Muscle layer of duodenum (tissue), 2 donors: Measurements from ENCODE around the gene LRRFIP2.

Experiments
- H3K27ac ChIP-seq: one replicate; pipeline ENCODE4 v1.7.0; 2013; ENCODE audit warnings: mild to moderate bottlenecking, low read length
- H3K27me3 ChIP-seq: one replicate; pipeline ENCODE4 v1.7.0; 2013; ENCODE audit warnings: low read depth, mild to moderate bottlenecking, control low read depth, low read length
- H3K36me3 ChIP-seq, 2 donors: one replicate each; pipeline ENCODE4 v1.7.0; 2013; ENCODE audit warnings: low read length in 2 of 2, control low read depth in 1 of 2, mild to moderate bottlenecking in 1 of 2; ENCODE audit not compliant: insufficient read depth in 2 of 2, control insufficient read depth in 1 of 2
- H3K4me1 ChIP-seq, 2 donors: one replicate each; pipeline ENCODE4 v1.7.0; 2013; ENCODE audit warnings: low read length in 2 of 2, mild to moderate bottlenecking in 2 of 2, control low read depth in 1 of 2, moderate library complexity in 1 of 2; ENCODE audit not compliant: insufficient read depth in 2 of 2, control insufficient read depth in 1 of 2
- H3K4me3 ChIP-seq, 2 donors: one replicate each; pipeline ENCODE4 v1.7.0; 2013; ENCODE audit warnings: low read length in 2 of 2, low read depth in 1 of 2, mild to moderate bottlenecking in 1 of 2
- H3K9me3 ChIP-seq, 2 donors: one replicate each; pipeline ENCODE4 v1.7.0; 2013; ENCODE audit warnings: low read length in 2 of 2, control low read depth in 1 of 2, mild to moderate bottlenecking in 1 of 2; ENCODE audit not compliant: control insufficient read depth in 1 of 2
- donor health status: healthy.

The LRRFIP2 gene

GRCh38 chr3:37144806-37145205 lies 29.6 kb downstream of the LRRFIP2 start:
- no peaks in the 10 kb centered on the region for H3K9me3 ChIP-seq
- H3K4me1 ChIP-seq: peaks cover 16 to 25% of the 10 kb centered on the region in 2 donors
- H3K27ac ChIP-seq: no peak overlapping the region
- H3K4me3 ChIP-seq: no peak overlapping the region
- no peaks in the 10 kb centered on the region for H3K27me3 ChIP-seq
- H3K36me3 ChIP-seq: peaks cover 9 to 23% of the 10 kb centered on the region in 2 donors

DNA sequence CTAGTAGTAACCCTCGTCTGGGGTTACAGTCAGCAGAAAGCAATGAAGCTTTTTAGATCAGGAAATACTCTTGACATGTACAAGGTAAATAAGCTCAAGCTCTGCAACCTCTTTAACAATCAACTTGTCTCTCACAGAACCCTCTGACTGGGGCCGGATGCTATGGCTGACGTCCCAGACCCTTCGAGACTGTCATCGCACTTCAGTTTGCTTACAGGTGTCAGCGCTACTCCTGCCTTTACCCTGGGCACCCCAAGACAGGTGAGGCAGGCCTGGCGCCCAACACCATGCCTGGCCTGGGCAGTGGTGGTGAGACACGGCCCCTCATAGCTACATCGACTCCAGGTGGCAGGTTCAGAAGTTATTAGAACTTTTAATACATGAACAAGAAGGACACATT lies 30.6 kb downstream of the LRRFIP2 start:
- peaks cover 17 to 25% of the 10 kb centered on the region in 2 donors for H3K4me1 ChIP-seq
- H3K27ac ChIP-seq: no peak overlapping the region
- H3K9me3 ChIP-seq: no peaks in the 10 kb centered on the region
- H3K27me3 ChIP-seq: no peaks in the 10 kb centered on the region
- no peak overlapping the region for H3K4me3 ChIP-seq
- H3K36me3 ChIP-seq: peaks cover 9 to 23% of the 10 kb centered on the region in 2 donors

DNA sequence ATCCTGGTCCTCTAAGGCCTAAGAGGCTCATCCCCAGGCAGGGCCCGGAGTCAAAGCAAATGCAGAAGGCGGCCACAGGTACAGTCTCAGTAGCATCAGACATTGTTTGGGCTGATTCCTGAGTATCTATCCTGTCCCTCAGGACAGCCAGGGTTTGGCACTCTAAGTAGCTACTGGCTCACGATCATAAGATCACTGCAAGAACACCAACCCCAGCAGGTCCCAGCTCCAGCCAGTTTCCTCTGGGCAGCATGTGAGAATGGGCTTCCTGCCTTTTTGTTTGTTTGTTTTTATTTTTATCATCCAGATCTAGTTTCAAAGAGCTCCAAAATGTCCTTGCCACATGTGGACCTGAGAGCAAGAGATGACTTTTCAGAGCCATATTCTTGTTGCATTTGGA lies 32.7 kb downstream of the LRRFIP2 start:
- Histone ChIP-seq H3K4me3 (no peak overlapping the region), H3K36me3 (peaks cover 3 to 14% of the 10 kb centered on the region in 2 donors), H3K27ac (no peak overlapping the region), H3K27me3 (no peaks in the 10 kb centered on the region), H3K9me3 (no peaks in the 10 kb centered on the region), H3K4me1 (peaks cover 21 to 32% of the 10 kb centered on the region in 2 donors)

DNA sequence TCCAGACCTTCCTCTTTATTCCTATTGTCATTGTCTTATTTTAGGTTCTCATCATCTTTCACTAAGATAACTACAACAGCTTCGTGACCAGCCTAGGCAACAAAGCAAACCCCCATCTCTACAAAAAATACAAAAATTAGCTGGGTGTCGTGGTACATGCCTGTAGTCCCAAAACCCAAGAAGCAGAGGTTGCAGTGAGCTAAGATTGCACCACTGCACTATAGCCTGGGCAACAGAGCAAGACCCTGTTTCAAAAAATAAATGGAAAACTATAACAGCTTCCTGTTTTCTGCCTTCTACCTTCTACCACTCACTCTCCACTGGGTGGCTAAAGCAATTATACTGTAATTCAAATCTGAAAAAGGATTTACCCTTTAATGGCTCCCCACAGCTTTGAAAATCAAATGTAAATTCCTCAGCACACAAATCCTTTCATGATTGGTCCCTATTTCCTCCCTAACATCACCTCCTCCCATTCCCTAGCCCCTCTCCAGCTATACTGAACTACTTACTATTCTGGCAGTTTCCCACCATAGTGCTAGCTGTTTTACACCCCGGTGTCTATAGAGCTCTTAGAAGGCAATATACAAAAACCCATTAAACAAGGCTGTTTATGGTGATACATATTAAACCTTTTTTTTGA lies 33.4 kb downstream of the LRRFIP2 start:
- Histone ChIP-seq H3K9me3 (no peaks in the 10 kb centered on the region), H3K27ac (no peak overlapping the region), H3K36me3 (peaks cover 0 to 14% of the 10 kb centered on the region in 2 donors), H3K4me3 (no peak overlapping the region), H3K4me1 (peaks cover 21 to 28% of the 10 kb centered on the region in 2 donors), H3K27me3 (no peaks in the 10 kb centered on the region)

DNA sequence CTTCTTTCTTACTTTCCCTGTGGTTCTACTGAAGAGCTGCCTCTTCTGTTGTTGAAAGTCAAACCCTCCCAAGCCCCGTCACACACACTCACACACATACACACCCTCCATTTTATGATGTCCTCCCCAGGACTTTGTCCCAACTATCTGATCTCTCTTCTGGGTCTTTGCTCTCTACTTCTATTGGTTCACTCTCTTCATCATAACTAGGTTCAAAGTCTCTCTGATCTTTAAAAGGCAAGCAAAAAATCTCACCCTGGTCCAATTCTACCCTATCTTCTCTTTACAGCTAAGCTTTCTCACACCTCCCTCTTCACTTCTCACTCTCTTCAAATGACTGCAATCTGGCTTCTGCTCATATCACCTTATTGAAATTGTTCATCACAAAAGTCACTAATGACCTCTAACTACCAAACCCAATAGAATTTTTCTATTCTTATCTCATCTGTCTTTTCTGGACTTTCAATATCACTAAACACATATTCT lies 34.8 kb downstream of the LRRFIP2 start:
- H3K36me3 ChIP-seq: peaks cover 0 to 14% of the 10 kb centered on the region in 2 donors
- H3K4me1 ChIP-seq: peaks cover 11 to 16% of the 10 kb centered on the region in 2 donors
- no peaks in the 10 kb centered on the region for H3K27me3 ChIP-seq
- no peaks in the 10 kb centered on the region for H3K9me3 ChIP-seq
- peak overlapping the region; percentile 29 for H3K27ac ChIP-seq
- no peak overlapping the region for H3K4me3 ChIP-seq

- Histone ChIP-seq H3K4me3 (no peak overlapping the region), H3K27me3 (no peaks in the 10 kb centered on the region), H3K27ac (peak overlapping the region; percentile 29), H3K36me3 (peaks cover 0 to 14% of the 10 kb centered on the region in 2 donors), H3K4me1 (peaks cover 8 to 9% of the 10 kb centered on the region in 2 donors), H3K9me3 (no peaks in the 10 kb centered on the region)
Observed at GRCh38 chr3:37138816-37139215, 35.6 kb downstream of the LRRFIP2 start.

GRCh38 chr3:37137516-37137915 lies 36.9 kb downstream of the LRRFIP2 start:
- Histone ChIP-seq H3K4me1 (peaks cover 6 to 9% of the 10 kb centered on the region in 2 donors), H3K27me3 (no peaks in the 10 kb centered on the region), H3K27ac (no peak overlapping the region), H3K9me3 (no peaks in the 10 kb centered on the region), H3K36me3 (peaks cover 0 to 6% of the 10 kb centered on the region in 2 donors), H3K4me3 (no peak overlapping the region)

DNA sequence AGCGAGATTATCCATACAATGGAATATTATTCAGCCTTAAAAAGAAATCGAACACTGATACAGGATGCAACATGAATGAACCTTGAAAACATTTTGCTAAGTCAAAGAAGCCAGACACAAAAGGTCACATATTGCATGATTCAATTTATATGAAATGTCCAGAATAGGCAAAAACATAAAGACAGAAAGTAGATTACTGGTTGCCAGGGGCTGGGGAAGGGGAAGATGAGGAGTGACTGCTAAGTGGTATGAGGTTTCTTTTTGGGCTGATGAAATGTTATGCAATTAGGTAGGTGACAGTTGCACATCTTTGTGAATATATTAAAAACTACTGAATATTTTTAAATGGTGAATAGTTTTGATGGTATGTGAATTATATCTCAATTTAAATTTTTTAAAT lies 38.3 kb downstream of the LRRFIP2 start:
- Histone ChIP-seq H3K4me3 (no peak overlapping the region), H3K27ac (no peak overlapping the region), H3K9me3 (no peaks in the 10 kb centered on the region), H3K36me3 (no peaks in the 10 kb centered on the region), H3K27me3 (no peaks in the 10 kb centered on the region), H3K4me1 (peaks cover 11 to 20% of the 10 kb centered on the region in 2 donors)

DNA sequence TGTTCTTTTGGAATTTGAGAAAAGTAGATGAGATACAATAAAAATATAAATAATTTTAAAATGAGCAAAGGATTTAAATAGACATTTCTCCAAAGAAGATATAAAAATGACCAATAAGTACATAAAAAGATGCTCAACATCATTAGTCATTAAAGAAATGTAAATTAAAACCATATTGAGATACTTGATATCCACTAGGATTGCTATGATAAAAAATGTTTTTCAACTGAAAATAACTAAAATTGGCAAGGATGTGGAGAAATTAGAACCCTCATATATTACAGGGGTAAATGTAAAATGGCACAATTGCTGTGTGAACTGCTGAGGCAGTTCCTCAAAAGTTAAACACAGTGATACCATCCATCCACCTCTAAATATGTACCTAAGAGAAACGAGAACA lies 38.8 kb downstream of the LRRFIP2 start:
- H3K36me3 ChIP-seq: no peaks in the 10 kb centered on the region
- H3K27me3 ChIP-seq: no peaks in the 10 kb centered on the region
- peaks cover 11 to 24% of the 10 kb centered on the region in 2 donors for H3K4me1 ChIP-seq
- H3K4me3 ChIP-seq: no peak overlapping the region
- H3K27ac ChIP-seq: no peak overlapping the region
- H3K9me3 ChIP-seq: no peaks in the 10 kb centered on the region

GRCh38 chr3:37132334-37132733 lies 42.0 kb downstream of the LRRFIP2 start:
- peaks cover 5 to 26% of the 10 kb centered on the region in 2 donors for H3K4me1 ChIP-seq
- no peaks in the 10 kb centered on the region for H3K27me3 ChIP-seq
- no peaks in the 10 kb centered on the region for H3K36me3 ChIP-seq
- H3K27ac ChIP-seq: peak overlapping the region; percentile 68
- no peak overlapping the region for H3K4me3 ChIP-seq
- H3K9me3 ChIP-seq: no peaks in the 10 kb centered on the region

- peaks cover 5 to 26% of the 10 kb centered on the region in 2 donors for H3K4me1 ChIP-seq
- H3K27me3 ChIP-seq: no peaks in the 10 kb centered on the region
- no peaks in the 10 kb centered on the region for H3K36me3 ChIP-seq
- no peaks in the 10 kb centered on the region for H3K9me3 ChIP-seq
- H3K27ac ChIP-seq: peak overlapping the region; percentile 68
- no peak overlapping the region for H3K4me3 ChIP-seq
Observed at GRCh38 chr3:37131860-37132144, 42.6 kb downstream of the LRRFIP2 start.
